HEK293 (cell line): Measurements from ENCODE around the gene SPDYE6.

Experiments
- CTCF ChIA-PET: fragments of 350-600 bp; formaldehyde crosslinking; extraction: SDS; loops from one replicate; lab custom pipeline; 2021; ENCODE audit warnings: antibody characterized with exemption; lab: Yijun Ruan, JAX
- POLR2A ChIA-PET: fragments of 300-600 bp; formaldehyde crosslinking; extraction: SDS; loops from one replicate; lab custom pipeline; 2020; ENCODE audit warnings: antibody characterized with exemption, inconsistent platforms; lab: Yijun Ruan, JAX
- H3K27ac ChIP-seq: fragments of 200-500 bp; sonication (Bioruptor generic); 2 replicates; pipeline ENCODE4 v1.5.1; 2014; ENCODE audit warnings: low read depth, low read length, control low read depth, inconsistent platforms; ENCODE audit errors: extremely low read depth
- H3K36me3 ChIP-seq, 2 experiments: fragments of 200-500 bp in 1 of 2; sonication (Bioruptor generic) in 1 of 2; 1 replicate in 1 of 2; 2 replicates in 1 of 2; pipeline ENCODE4 v1.5.1; 2014 to 2017; ENCODE audit warnings: inconsistent platforms in 2 of 2, low read length in 2 of 2; ENCODE audit not compliant: control insufficient read depth in 2 of 2, insufficient read depth in 1 of 2
- H3K4me1 ChIP-seq: fragments of 200-500 bp; sonication (Bioruptor generic); 2 replicates; pipeline ENCODE4 v1.5.1; 2014; ENCODE audit warnings: mild to moderate bottlenecking, low read length, inconsistent platforms; ENCODE audit not compliant: control insufficient read depth, insufficient read depth
- H3K4me3 ChIP-seq: 2 replicates; pipeline ENCODE4 v1.5.1; 2011; ENCODE audit warnings: low read depth, mild to moderate bottlenecking, control low read depth, low read length, moderate library complexity
- H3K9me3 ChIP-seq: fragments of 200-500 bp; sonication (Bioruptor generic); 2 replicates; pipeline ENCODE4 v1.5.1; 2014; ENCODE audit warnings: low read depth, low read length, inconsistent platforms; ENCODE audit not compliant: control insufficient read depth, insufficient read depth
- GFI1B ChIP-seq: fragments of 450-650 bp; formaldehyde crosslinking; IDR thresholded peaks from 2 replicates; pipeline ENCODE4 v1.5.1; 2016; ENCODE audit warnings: missing biosample characterization, missing genetic modification characterization
- MZF1 ChIP-seq: fragments of 450-650 bp; formaldehyde crosslinking; IDR thresholded peaks from 2 replicates; pipeline ENCODE4 v1.5.1; 2017; ENCODE audit warnings: missing biosample characterization, missing genetic modification characterization, borderline replicate concordance
- PRDM1 ChIP-seq: fragments of 450-650 bp; formaldehyde crosslinking; IDR thresholded peaks from 2 replicates; pipeline ENCODE4; 2016; ENCODE audit warnings: missing biosample characterization, missing genetic modification characterization
- SCRT1 ChIP-seq: fragments of 450-650 bp; formaldehyde crosslinking; IDR thresholded peaks from 2 replicates; pipeline ENCODE4 v1.5.1; 2016; ENCODE audit warnings: missing biosample characterization, missing genetic modification characterization, borderline replicate concordance
- SCRT2 ChIP-seq: fragments of 450-650 bp; formaldehyde crosslinking; IDR thresholded peaks from 2 replicates; pipeline ENCODE4 v1.5.1; 2016; ENCODE audit warnings: missing biosample characterization, missing genetic modification characterization
- YY1 ChIP-seq: fragments of 450-650 bp; formaldehyde crosslinking; IDR thresholded peaks from 2 replicates; pipeline ENCODE4 v1.5.1; 2018; ENCODE audit warnings: missing biosample characterization, missing genetic modification characterization
- ZBTB21 ChIP-seq: fragments of 450-650 bp; formaldehyde crosslinking; IDR thresholded peaks from 2 replicates; pipeline ENCODE4 v1.5.1; 2017; ENCODE audit warnings: missing biosample characterization, missing genetic modification characterization
- ZNF138 ChIP-seq: fragments of 450-650 bp; formaldehyde crosslinking; IDR thresholded peaks from 2 replicates; pipeline ENCODE4 v1.5.1; 2016; ENCODE audit warnings: missing biosample characterization, missing genetic modification characterization, borderline replicate concordance
- ZNF146 ChIP-seq: fragments of 450-650 bp; formaldehyde crosslinking; IDR thresholded peaks from 2 replicates; pipeline ENCODE4 v1.5.1; 2016; ENCODE audit warnings: missing biosample characterization, missing genetic modification characterization
- ZNF211 ChIP-seq: fragments of 450-650 bp; formaldehyde crosslinking; IDR thresholded peaks from 2 replicates; pipeline ENCODE4 v1.5.1; 2016; ENCODE audit warnings: low read depth, missing biosample characterization, missing genetic modification characterization
- ZNF24 ChIP-seq: fragments of 450-650 bp; formaldehyde crosslinking; IDR thresholded peaks from 2 replicates; pipeline ENCODE4 v1.5.1; 2016; ENCODE audit warnings: missing biosample characterization, missing genetic modification characterization
- ZNF292 ChIP-seq: fragments of 450-650 bp; formaldehyde crosslinking; IDR thresholded peaks from 2 replicates; pipeline ENCODE4 v1.5.1; 2016; ENCODE audit warnings: low read depth, missing biosample characterization, missing genetic modification characterization, borderline replicate concordance
- ZNF311 ChIP-seq: fragments of 450-650 bp; formaldehyde crosslinking; IDR thresholded peaks from 2 replicates; pipeline ENCODE4 v1.5.1; 2017; ENCODE audit warnings: missing biosample characterization, missing genetic modification characterization, borderline replicate concordance
- ZNF324 ChIP-seq: fragments of 450-650 bp; formaldehyde crosslinking; IDR thresholded peaks from 2 replicates; pipeline ENCODE4 v1.5.1; 2016; ENCODE audit warnings: missing biosample characterization, missing genetic modification characterization
- ZNF354C ChIP-seq: fragments of 450-650 bp; formaldehyde crosslinking; IDR thresholded peaks from 2 replicates; pipeline ENCODE4 v1.5.1; 2016; ENCODE audit warnings: missing biosample characterization, missing genetic modification characterization, low read depth, borderline replicate concordance
- ZNF391 ChIP-seq: fragments of 450-650 bp; formaldehyde crosslinking; IDR thresholded peaks from 2 replicates; pipeline ENCODE4 v1.5.1; 2016; ENCODE audit warnings: low read depth, missing biosample characterization, missing genetic modification characterization, borderline replicate concordance
- ZNF473 ChIP-seq: fragments of 450-650 bp; formaldehyde crosslinking; IDR thresholded peaks from 2 replicates; pipeline ENCODE4 v1.5.1; 2017; ENCODE audit warnings: missing biosample characterization, missing genetic modification characterization
- ZNF48 ChIP-seq: fragments of 450-650 bp; formaldehyde crosslinking; IDR thresholded peaks from 2 replicates; pipeline ENCODE4 v1.5.1; 2016; ENCODE audit warnings: missing biosample characterization, missing genetic modification characterization
- ZNF585B ChIP-seq: fragments of 450-650 bp; formaldehyde crosslinking; IDR thresholded peaks from 2 replicates; pipeline ENCODE4 v1.5.1; 2016; ENCODE audit warnings: missing biosample characterization, missing genetic modification characterization
- ZNF600 ChIP-seq: fragments of 450-650 bp; formaldehyde crosslinking; IDR thresholded peaks from 2 replicates; pipeline ENCODE4 v1.5.1; 2016; ENCODE audit warnings: missing biosample characterization, missing genetic modification characterization
- ZNF610 ChIP-seq: fragments of 450-650 bp; formaldehyde crosslinking; IDR thresholded peaks from 2 replicates; pipeline ENCODE4 v1.5.1; 2016; ENCODE audit warnings: missing biosample characterization, missing genetic modification characterization, borderline replicate concordance
- ZNF664 ChIP-seq: fragments of 450-650 bp; formaldehyde crosslinking; IDR thresholded peaks from 2 replicates; pipeline ENCODE4 v1.5.1; 2016; ENCODE audit warnings: missing biosample characterization, missing genetic modification characterization
- ZNF768 ChIP-seq: fragments of 450-650 bp; formaldehyde crosslinking; IDR thresholded peaks from 2 replicates; pipeline ENCODE4 v1.5.1; 2018; ENCODE audit warnings: missing biosample characterization, mild to moderate bottlenecking, missing genetic modification characterization
- TF ChIP-seq, protein P1 (sequence below): fragments of 450-650 bp; formaldehyde crosslinking; IDR thresholded peaks from 2 replicates; pipeline ENCODE4 v1.5.1; 2016; ENCODE audit warnings: missing biosample characterization, missing genetic modification characterization
- TF ChIP-seq, protein P2 (sequence below): fragments of 450-650 bp; formaldehyde crosslinking; IDR thresholded peaks from 2 replicates; pipeline ENCODE4; 2016; ENCODE audit warnings: missing biosample characterization, missing genetic modification characterization
- TF ChIP-seq, protein P3 (sequence below): fragments of 450-650 bp; formaldehyde crosslinking; IDR thresholded peaks from 2 replicates; pipeline ENCODE4 v1.5.1; 2016; ENCODE audit warnings: missing biosample characterization, missing genetic modification characterization
- TF ChIP-seq, protein P4 (sequence below): fragments of 450-650 bp; formaldehyde crosslinking; IDR thresholded peaks from 2 replicates; pipeline ENCODE4 v1.5.1; 2016; ENCODE audit warnings: missing biosample characterization, missing genetic modification characterization
- TF ChIP-seq, protein P5 (sequence below): fragments of 450-650 bp; formaldehyde crosslinking; IDR thresholded peaks from 2 replicates; pipeline ENCODE4 v1.5.1; 2017; ENCODE audit warnings: missing biosample characterization, missing genetic modification characterization

The SPDYE6 gene

DNA sequence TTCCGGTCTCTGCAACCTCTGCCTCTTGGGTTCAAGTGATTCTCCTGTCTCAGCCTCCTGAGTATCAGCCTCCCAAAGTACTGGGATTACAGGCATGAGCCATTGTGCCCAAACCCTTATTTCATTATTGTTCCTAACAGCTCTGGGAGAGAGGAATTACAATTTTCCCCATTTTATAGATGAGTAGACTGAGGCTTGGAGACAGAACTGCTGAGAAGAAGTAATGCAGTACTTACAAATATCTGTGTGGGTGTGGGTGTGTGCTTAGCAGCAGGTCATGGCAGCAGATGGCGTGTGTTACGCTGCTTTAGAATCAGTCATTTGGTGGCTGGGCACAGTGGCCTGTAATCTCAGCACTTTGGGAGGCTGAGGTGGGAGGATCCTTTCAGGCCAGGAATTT is 47.3 kb upstream of the SPDYE6 start (continued):
- TF ChIP-seq ZNF211 (tag by site-specific recombination) (no peak), ZNF600 (tag by site-specific recombination) (no peak), ZNF146 (tag by site-specific recombination) (no peak), YY1 (no peak), ZNF473 (no peak)
- TF ChIP-seq, protein P1, sequence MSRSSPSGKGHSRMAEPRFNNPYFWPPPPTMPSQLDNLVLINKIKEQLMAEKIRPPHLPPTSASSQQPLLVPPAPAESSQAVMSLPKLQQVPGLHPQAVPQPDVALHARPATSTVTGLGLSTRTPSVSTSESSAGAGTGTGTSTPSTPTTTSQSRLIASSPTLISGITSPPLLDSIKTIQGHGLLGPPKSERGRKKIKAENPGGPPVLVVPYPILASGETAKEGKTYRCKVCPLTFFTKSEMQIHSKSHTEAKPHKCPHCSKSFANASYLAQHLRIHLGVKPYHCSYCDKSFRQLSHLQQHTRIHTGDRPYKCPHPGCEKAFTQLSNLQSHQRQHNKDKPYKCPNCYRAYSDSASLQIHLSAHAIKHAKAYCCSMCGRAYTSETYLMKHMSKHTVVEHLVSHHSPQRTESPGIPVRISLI = no peak

DNA sequence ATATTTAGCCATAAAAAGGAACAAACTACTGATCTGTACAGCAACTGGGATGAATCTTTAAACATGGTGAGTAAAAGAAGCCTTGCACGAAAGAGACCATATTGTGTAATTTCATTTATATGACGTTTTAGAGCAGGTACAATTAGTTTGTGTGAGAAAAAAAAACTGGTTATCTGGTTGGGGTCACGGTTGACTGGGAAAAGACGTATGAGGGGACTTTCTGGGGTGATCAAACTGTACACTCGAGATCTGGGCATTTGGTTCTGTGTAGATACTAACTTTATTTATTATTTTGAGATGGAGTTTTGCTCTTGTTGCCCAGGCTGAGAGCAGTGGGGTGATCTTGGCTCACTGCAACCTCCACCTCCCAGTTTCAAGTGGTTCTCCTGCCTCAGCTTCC is 44.1 kb upstream of the SPDYE6 start:
- ChIA-PET POLR2A (no interaction called here), CTCF (interaction anchor here (0.7 to 1.0 kb wide), 2 partner anchors 50 to 67 kb away, joined by 4 to 6 read pairs; no protein-coding TSS in a partner anchor)
- Histone ChIP-seq H3K4me1 (no peaks in the 10 kb centered on the region), H3K9me3 (no peaks in the 10 kb centered on the region), H3K27ac (no peak overlapping the region), H3K4me3 (no peak overlapping the region), H3K36me3 (peaks cover 48 to 66% of the 10 kb centered on the region in 2 experiments)
- TF ChIP-seq SCRT1 (tag by site-specific recombination) (no peak), ZNF585B (no peak), ZNF138 (tag by site-specific recombination) (no peak), ZBTB21 (tag by site-specific recombination) (no peak), SCRT2 (tag by site-specific recombination) (no peak)

GRCh38 chr7:102398543-102398942 is 42.3 kb upstream of the SPDYE6 start:
- no peak for TF ChIP-seq ZNF24
- TF ChIP-seq, protein P2, sequence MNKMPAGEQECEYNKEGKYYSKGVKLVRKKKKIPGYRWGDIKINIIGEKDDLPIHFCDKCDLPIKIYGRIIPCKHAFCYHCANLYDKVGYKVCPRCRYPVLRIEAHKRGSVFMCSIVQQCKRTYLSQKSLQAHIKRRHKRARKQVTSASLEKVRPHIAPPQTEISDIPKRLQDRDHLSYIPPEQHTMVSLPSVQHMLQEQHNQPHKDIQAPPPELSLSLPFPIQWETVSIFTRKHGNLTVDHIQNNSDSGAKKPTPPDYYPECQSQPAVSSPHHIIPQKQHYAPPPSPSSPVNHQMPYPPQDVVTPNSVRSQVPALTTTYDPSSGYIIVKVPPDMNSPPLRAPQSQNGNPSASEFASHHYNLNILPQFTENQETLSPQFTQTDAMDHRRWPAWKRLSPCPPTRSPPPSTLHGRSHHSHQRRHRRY (tag by site-specific recombination) = no peak
- TF ChIP-seq ZNF391 (tag by site-specific recombination) = no peak
- no peak for TF ChIP-seq ZNF354C (tag by site-specific recombination)
- no peak for TF ChIP-seq ZNF600 (tag by site-specific recombination)
- TF ChIP-seq ZNF48 (tag by site-specific recombination) = no peak
- no peak for TF ChIP-seq MZF1 (tag by site-specific recombination)
- no peak for TF ChIP-seq PRDM1
- TF ChIP-seq, protein P3, sequence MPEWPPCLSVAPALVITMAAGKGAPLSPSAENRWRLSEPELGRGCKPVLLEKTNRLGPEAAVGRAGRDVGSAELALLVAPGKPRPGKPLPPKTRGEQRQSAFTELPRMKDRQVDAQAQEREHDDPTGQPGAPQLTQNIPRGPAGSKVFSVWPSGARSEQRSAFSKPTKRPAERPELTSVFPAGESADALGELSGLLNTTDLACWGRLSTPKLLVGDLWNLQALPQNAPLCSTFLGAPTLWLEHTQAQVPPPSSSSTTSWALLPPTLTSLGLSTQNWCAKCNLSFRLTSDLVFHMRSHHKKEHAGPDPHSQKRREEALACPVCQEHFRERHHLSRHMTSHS (tag by site-specific recombination) = no peak
- TF ChIP-seq ZNF664 (tag by site-specific recombination) = no peak
- no peak for TF ChIP-seq ZNF768 (tag by site-specific recombination)
- TF ChIP-seq, protein P4, sequence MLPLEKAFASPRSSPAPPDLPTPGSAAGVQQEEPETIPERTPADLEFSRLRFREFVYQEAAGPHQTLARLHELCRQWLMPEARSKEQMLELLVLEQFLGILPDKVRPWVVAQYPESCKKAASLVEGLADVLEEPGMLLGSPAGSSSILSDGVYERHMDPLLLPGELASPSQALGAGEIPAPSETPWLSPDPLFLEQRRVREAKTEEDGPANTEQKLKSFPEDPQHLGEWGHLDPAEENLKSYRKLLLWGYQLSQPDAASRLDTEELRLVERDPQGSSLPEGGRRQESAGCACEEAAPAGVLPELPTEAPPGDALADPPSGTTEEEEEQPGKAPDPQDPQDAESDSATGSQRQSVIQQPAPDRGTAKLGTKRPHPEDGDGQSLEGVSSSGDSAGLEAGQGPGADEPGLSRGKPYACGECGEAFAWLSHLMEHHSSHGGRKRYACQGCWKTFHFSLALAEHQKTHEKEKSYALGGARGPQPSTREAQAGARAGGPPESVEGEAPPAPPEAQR (tag by site-specific recombination) = no peak
- no peak for TF ChIP-seq ZNF292 (tag by site-specific recombination)
- TF ChIP-seq, protein P5, sequence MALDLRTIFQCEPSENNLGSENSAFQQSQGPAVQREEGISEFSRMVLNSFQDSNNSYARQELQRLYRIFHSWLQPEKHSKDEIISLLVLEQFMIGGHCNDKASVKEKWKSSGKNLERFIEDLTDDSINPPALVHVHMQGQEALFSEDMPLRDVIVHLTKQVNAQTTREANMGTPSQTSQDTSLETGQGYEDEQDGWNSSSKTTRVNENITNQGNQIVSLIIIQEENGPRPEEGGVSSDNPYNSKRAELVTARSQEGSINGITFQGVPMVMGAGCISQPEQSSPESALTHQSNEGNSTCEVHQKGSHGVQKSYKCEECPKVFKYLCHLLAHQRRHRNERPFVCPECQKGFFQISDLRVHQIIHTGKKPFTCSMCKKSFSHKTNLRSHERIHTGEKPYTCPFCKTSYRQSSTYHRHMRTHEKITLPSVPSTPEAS (tag by site-specific recombination) = no peak
- TF ChIP-seq ZNF324 = no peak
- TF ChIP-seq ZNF311 = no peak
- TF ChIP-seq ZNF610 (tag by site-specific recombination) = no peak
- TF ChIP-seq GFI1B = no peak
- Histone ChIP-seq H3K9me3 (no peaks in the 10 kb centered on the region), H3K36me3 (peaks cover 38 to 48% of the 10 kb centered on the region in 2 experiments), H3K4me1 (no peaks in the 10 kb centered on the region), H3K4me3 (no peak overlapping the region), H3K27ac (no peak overlapping the region)
- ChIA-PET POLR2A (interaction anchor here (0.6 kb wide), 1 partner anchor 68 kb away, joined by 13 read pairs; no protein-coding TSS in a partner anchor), CTCF (interaction anchor here (0.9 to 1.6 kb wide), 2 partner anchors 9 to 10 kb away, joined by 3 to 5 read pairs; no protein-coding TSS in a partner anchor)
